Measurements from ENCODE around the gene PYURF. TPM values are rescaled to one million over a fixed set of nuclear protein-coding genes. Genes with fewer than 3 reads are reported as not detected.

PYURF gene
- total RNA-seq, 1 experiment from 2014 or later, result 41.7 TPM

- Histone ChIP-seq H3K27ac (ENCODE audit: insufficient read length, low read depth, low read length) (peak overlapping the region; percentile 79), H2BK5ac (ENCODE audit: insufficient read length, low read length) (no peak overlapping the region), H2AK5ac (ENCODE audit: insufficient read length, low read length) (no peak overlapping the region), H3K14ac (ENCODE audit: insufficient read depth, low read length) (no peak overlapping the region), H2BK20ac (ENCODE audit: low read depth, low read length, poor library complexity, severe bottlenecking) (no peak overlapping the region), H3T11ph (ENCODE audit: low read length) (no peak overlapping the region), H4K5ac (ENCODE audit: insufficient read length, low read depth, low read length) (no peak overlapping the region), H2BK15ac (ENCODE audit: low read depth, low read length) (no peak overlapping the region), H3K4me2 (ENCODE audit: insufficient read depth, insufficient read length, low read length) (peak overlapping the region; percentile 91), H3K9me3 (ENCODE audit: control insufficient read depth, low read depth, low read length) (no peaks in the 10 kb centered on the region), H3K23ac (ENCODE audit: insufficient read length, low read depth, low read length) (no peak overlapping the region), H3K79me1 (ENCODE audit: insufficient read depth, low read depth, low read length, poor library complexity, severe bottlenecking) (no peaks in the 10 kb centered on the region), H3K18ac (ENCODE audit: insufficient read length, low read depth, low read length) (no peak overlapping the region), H4K91ac (ENCODE audit: insufficient read length, low read depth, low read length) (no peak overlapping the region), H4K8ac (replicated peaks; ENCODE audit: insufficient read length, low read depth, low read length) (no peak overlapping the region), H3K23me2 (ENCODE audit: insufficient read length, low read depth, low read length, poor library complexity, severe bottlenecking) (no peaks in the 10 kb centered on the region), H3K79me2 (ENCODE audit: insufficient read depth, low read length) (peaks cover 18% of the 10 kb centered on the region; the same call in 1 of the 2 replicates), H4K20me1 (ENCODE audit: control insufficient read depth, insufficient read depth, insufficient read length) (no peaks in the 10 kb centered on the region), H3K27me3 (ENCODE audit: insufficient read depth, low read length) (no peaks in the 10 kb centered on the region), H3K4ac (ENCODE audit: low read depth, low read length) (no peak overlapping the region), H3K9ac (ENCODE audit: extremely low read depth, insufficient read length, low read length) (peak overlapping the region; percentile 26), H3K56ac (ENCODE audit: insufficient read length, low read depth, low read length) (no peak overlapping the region), H3K4me1 (ENCODE audit: insufficient read depth, low read length) (no peaks in the 10 kb centered on the region; the same call in 1 of the 2 replicates), H2BK12ac (ENCODE audit: insufficient read length, low read depth, low read length) (no peak overlapping the region), H2AFZ (ENCODE audit: low read length) (peak overlapping the region; percentile 93), H2BK120ac (ENCODE audit: low read depth, low read length, poor library complexity, severe bottlenecking) (no peak overlapping the region)
- peaks cover 28 to 36% of the 10 kb centered on the region in 2 experiments for H3K4me1 Mint-ChIP-seq
- no peaks in the 10 kb centered on the region for H3K9me3 Mint-ChIP-seq
- no peaks in the 10 kb centered on the region for H3K36me3 Mint-ChIP-seq (ENCODE audit: insufficient read depth in 1 of 3, low read depth in 3 of 3)
- H3K4me3 Mint-ChIP-seq, result peak overlapping the region; percentile 7 to 45; a peak in 4 of 5 replicates
- WGBS (ENCODE audit: extremely low coverage, insufficient read length, low lambda C conversion rate), result no CpG with 5 or more reads among the region's 6 CpGs
- no peaks in the 10 kb centered on the region for H3K27me3 Mint-ChIP-seq (ENCODE audit: low read depth)
- DNase-seq, result peak; percentile 46
- peak overlapping the region in 2 of 3 experiments; percentile 91 to 94; a peak in 5 of 7 replicates for H3K27ac Mint-ChIP-seq
- TF ChIP-seq, protein P1, sequence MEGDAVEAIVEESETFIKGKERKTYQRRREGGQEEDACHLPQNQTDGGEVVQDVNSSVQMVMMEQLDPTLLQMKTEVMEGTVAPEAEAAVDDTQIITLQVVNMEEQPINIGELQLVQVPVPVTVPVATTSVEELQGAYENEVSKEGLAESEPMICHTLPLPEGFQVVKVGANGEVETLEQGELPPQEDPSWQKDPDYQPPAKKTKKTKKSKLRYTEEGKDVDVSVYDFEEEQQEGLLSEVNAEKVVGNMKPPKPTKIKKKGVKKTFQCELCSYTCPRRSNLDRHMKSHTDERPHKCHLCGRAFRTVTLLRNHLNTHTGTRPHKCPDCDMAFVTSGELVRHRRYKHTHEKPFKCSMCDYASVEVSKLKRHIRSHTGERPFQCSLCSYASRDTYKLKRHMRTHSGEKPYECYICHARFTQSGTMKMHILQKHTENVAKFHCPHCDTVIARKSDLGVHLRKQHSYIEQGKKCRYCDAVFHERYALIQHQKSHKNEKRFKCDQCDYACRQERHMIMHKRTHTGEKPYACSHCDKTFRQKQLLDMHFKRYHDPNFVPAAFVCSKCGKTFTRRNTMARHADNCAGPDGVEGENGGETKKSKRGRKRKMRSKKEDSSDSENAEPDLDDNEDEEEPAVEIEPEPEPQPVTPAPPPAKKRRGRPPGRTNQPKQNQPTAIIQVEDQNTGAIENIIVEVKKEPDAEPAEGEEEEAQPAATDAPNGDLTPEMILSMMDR (conservative IDR thresholded peaks at IDR 0.05), result no peak
Observed at GRCh38 chr4:88533088-88533790, 9.7 kb upstream of the PYURF start.
